ENCODE data around the gene NTM.

NTM gene

GRCh38 chr11:131866535-131867400, 496.4 kb downstream of the NTM start:
- no peak for FAIRE-seq
- DNase-seq (ENCODE audit: extremely low spot score, insufficient read length, low read depth), result no peak

GRCh38 chr11:131867457-131868257, 497.2 kb downstream of the NTM start:
- FAIRE-seq (peak; percentile 18), DNase-seq (ENCODE audit: extremely low spot score, insufficient read length, low read depth) (peak; percentile 40)

GRCh38 chr11:131868629-131869507, 498.5 kb downstream of the NTM start:
- FAIRE-seq (no peak), DNase-seq (ENCODE audit: extremely low spot score, insufficient read length, low read depth) (no peak)

- no peak for FAIRE-seq
- no peak for DNase-seq (ENCODE audit: extremely low spot score, insufficient read length, low read depth)
These were observed 499.9 kb downstream of the NTM start for GRCh38 chr11:131870305-131870704.

- no peak for FAIRE-seq
These were observed 500.6 kb downstream of the NTM start for GRCh38 chr11:131871006-131871405.

GRCh38 chr11:131874070-131874469, 503.7 kb downstream of the NTM start:
- no peak for FAIRE-seq

More at GRCh38 chr11:131871006-131871405, 500.6 kb downstream of the NTM start:
- no peak for DNase-seq (ENCODE audit: extremely low spot score, insufficient read length, low read depth)

GRCh38 chr11:131875611-131876010, 505.2 kb downstream of the NTM start:
- FAIRE-seq, result no peak
- DNase-seq (ENCODE audit: extremely low spot score, insufficient read length, low read depth), result no peak

More at GRCh38 chr11:131874070-131874469, 503.7 kb downstream of the NTM start:
- DNase-seq (ENCODE audit: extremely low spot score, insufficient read length, low read depth), result no peak

- no peak for DNase-seq (ENCODE audit: extremely low spot score, insufficient read length, low read depth)
- no peak for FAIRE-seq
These were observed 507.0 kb downstream of the NTM start for GRCh38 chr11:131877246-131877942.

GRCh38 chr11:131880316-131880715, 509.9 kb downstream of the NTM start:
- no peak for FAIRE-seq

GRCh38 chr11:131880976-131881375, 510.6 kb downstream of the NTM start:
- DNase-seq (ENCODE audit: extremely low spot score, insufficient read length, low read depth), result no peak
- FAIRE-seq, result no peak

More at GRCh38 chr11:131880316-131880715, 509.9 kb downstream of the NTM start:
- DNase-seq (ENCODE audit: extremely low spot score, insufficient read length, low read depth), result no peak

GRCh38 chr11:131883332-131883731, 512.9 kb downstream of the NTM start:
- FAIRE-seq (no peak), DNase-seq (ENCODE audit: extremely low spot score, insufficient read length, low read depth) (no peak)

GRCh38 chr11:131884461-131885073, 514.2 kb downstream of the NTM start:
- DNase-seq (ENCODE audit: extremely low spot score, insufficient read length, low read depth) (no peak), FAIRE-seq (no peak)

GRCh38 chr11:131885431-131885830, 515.0 kb downstream of the NTM start:
- no peak for FAIRE-seq
- no peak for DNase-seq (ENCODE audit: extremely low spot score, insufficient read length, low read depth)

- no peak for DNase-seq (ENCODE audit: extremely low spot score, insufficient read length, low read depth)
- FAIRE-seq, result no peak
These were observed 515.8 kb downstream of the NTM start for GRCh38 chr11:131886201-131886600.

- DNase-seq (ENCODE audit: extremely low spot score, insufficient read length, low read depth), result no peak
- FAIRE-seq, result no peak
These were observed 517.9 kb downstream of the NTM start for GRCh38 chr11:131888230-131888855.

GRCh38 chr11:131889146-131889577, 518.7 kb downstream of the NTM start:
- DNase-seq (ENCODE audit: extremely low spot score, insufficient read length, low read depth) (no peak), FAIRE-seq (no peak)

- FAIRE-seq (no peak), DNase-seq (ENCODE audit: extremely low spot score, insufficient read length, low read depth) (no peak)
These were observed 519.6 kb downstream of the NTM start for GRCh38 chr11:131889760-131890581.

All from GM18507 (cell line).